Astrocyte of the cerebellum (primary cell): ENCODE measurements around the gene ACTR6.
"Not testable (repeated sequence)": the region's sequence is repeated elsewhere in the genome, so short reads cannot be mapped to it uniquely, and the experiment has no call there.

ENCODE experiments used
- DNase-seq: peaks from one replicate; pipeline ENCODE4 v3.0.0-alpha.2; 2011; ENCODE audit warnings: low read depth
- H3K4me3 ChIP-seq: 2 replicates; pipeline ENCODE4 v1.5.1; 2011; ENCODE audit warnings: mild to moderate bottlenecking, low read depth, low read length, moderate library complexity
- CTCF ChIP-seq: IDR thresholded peaks from 2 replicates; pipeline ENCODE4 v1.5.1; 2012; ENCODE audit warnings: low read length, low read depth, moderate library complexity, mild to moderate bottlenecking; ENCODE audit errors: missing control alignments
- in situ Hi-C: cut with HindIII; loops from 2 replicates; pipeline ENCODE4 v1.10.0; 2017; ENCODE audit warnings: low sequenced_read_pairs

The ACTR6 gene

GRCh38 chr12:100168562-100168961 lies 32.1 kb upstream of the ACTR6 start:
- no peak for DNase-seq
- no peak for TF ChIP-seq CTCF
- in situ Hi-C loops: no loop called here
- no peak overlapping the region for H3K4me3 ChIP-seq

- in situ Hi-C loops: no loop called here
- H3K4me3 ChIP-seq: no peak overlapping the region
- no peak for TF ChIP-seq CTCF
- no peak for DNase-seq
These were observed 31.3 kb upstream of the ACTR6 start for GRCh38 chr12:100169345-100169744.

GRCh38 chr12:100170313-100170858 lies 30.2 kb upstream of the ACTR6 start:
- H3K4me3 ChIP-seq: no peak overlapping the region
- in situ Hi-C loops: no loop called here
- no peak for DNase-seq
- TF ChIP-seq CTCF: no peak

- no peak for DNase-seq
- in situ Hi-C loops: no loop called here
- no peak for TF ChIP-seq CTCF
- no peak overlapping the region for H3K4me3 ChIP-seq
These were observed 29.4 kb upstream of the ACTR6 start for GRCh38 chr12:100171248-100171647.

- in situ Hi-C loops: no loop called here
- DNase-seq: no peak
- TF ChIP-seq CTCF: no peak
- H3K4me3 ChIP-seq: no peak overlapping the region
These were observed 27.5 kb upstream of the ACTR6 start for GRCh38 chr12:100173111-100173510.

- no peak for TF ChIP-seq CTCF
- H3K4me3 ChIP-seq: no peak overlapping the region
- in situ Hi-C loops: no loop called here
- no peak for DNase-seq
These were observed 26.1 kb upstream of the ACTR6 start for GRCh38 chr12:100174495-100174894.

- in situ Hi-C loops, DNase-seq, H3K4me3 ChIP-seq: not testable (repeated sequence)
These were observed 24.1 kb upstream of the ACTR6 start for GRCh38 chr12:100176493-100176892.
